GM06990 (cell line): ENCODE results near the gene GAB1.
A peak's percentile ranks its signal among the peaks of the same experiment; 100 is the strongest.

Experiments used
- DNase-seq: peaks from one replicate; pipeline ENCODE4 v3.0.0-alpha.2; 2011; ENCODE audit not compliant: insufficient read length; ENCODE audit errors: extremely low read depth
- H3K27me3 ChIP-seq: replicated peaks from 2 replicates; pipeline ENCODE4 v1.6.0; 2011; ENCODE audit warnings: low read length; ENCODE audit not compliant: control insufficient read depth, insufficient read depth
- H3K36me3 ChIP-seq: 2 replicates; pipeline ENCODE4 v1.5.1; 2011; ENCODE audit warnings: low read length; ENCODE audit not compliant: control insufficient read depth, insufficient read depth
- H3K4me3 ChIP-seq: replicated peaks from 2 replicates; pipeline ENCODE4 v1.5.1; 2011; ENCODE audit warnings: low read depth, mild to moderate bottlenecking, control low read depth, low read length
- CTCF ChIP-seq: IDR thresholded peaks from 2 replicates; pipeline ENCODE4 v1.5.1; 2011; ENCODE audit warnings: low read length, control low read depth, mild to moderate bottlenecking, inconsistent platforms; ENCODE audit not compliant: insufficient read depth, poor library complexity, severe bottlenecking

The GAB1 gene

GRCh38 chr4:143337600-143338287 lies 1.1 kb downstream of the GAB1 start:
- H3K4me3 ChIP-seq, result peak overlapping the region; percentile 80
- DNase-seq, result no peak
- no peaks in the 10 kb centered on the region for H3K36me3 ChIP-seq
- no peak for TF ChIP-seq CTCF
- no peaks in the 10 kb centered on the region; the same call in 1 of the 2 replicates for H3K27me3 ChIP-seq

GRCh38 chr4:143338313-143338712 lies 1.6 kb downstream of the GAB1 start:
- no peak for DNase-seq
- TF ChIP-seq CTCF, result no peak
- no peaks in the 10 kb centered on the region for H3K36me3 ChIP-seq
- no peak overlapping the region for H3K4me3 ChIP-seq
- no peaks in the 10 kb centered on the region; the same call in 1 of the 2 replicates for H3K27me3 ChIP-seq

- H3K4me3 ChIP-seq, result no peak overlapping the region
- no peak for TF ChIP-seq CTCF
- no peaks in the 10 kb centered on the region for H3K36me3 ChIP-seq
- no peak for DNase-seq
- H3K27me3 ChIP-seq, result no peaks in the 10 kb centered on the region; the same call in 1 of the 2 replicates
Measured at GRCh38 chr4:143339497-143339896, 2.8 kb downstream of the GAB1 start.

GRCh38 chr4:143341186-143341755 lies 4.6 kb downstream of the GAB1 start:
- no peak for TF ChIP-seq CTCF
- H3K4me3 ChIP-seq, result no peak overlapping the region
- no peaks in the 10 kb centered on the region; the same call in 1 of the 2 replicates for H3K27me3 ChIP-seq
- no peaks in the 10 kb centered on the region for H3K36me3 ChIP-seq
- DNase-seq, result no peak

GRCh38 chr4:143343276-143343831 lies 6.7 kb downstream of the GAB1 start:
- H3K4me3 ChIP-seq, result no peak overlapping the region
- DNase-seq, result no peak
- no peaks in the 10 kb centered on the region for H3K36me3 ChIP-seq
- H3K27me3 ChIP-seq, result no peaks in the 10 kb centered on the region; the same call in 1 of the 2 replicates
- TF ChIP-seq CTCF, result no peak
